GM19328 (cell line): ENCODE results near the gene APLP1.
A peak's percentile ranks its signal among the peaks of the same experiment; 100 is the strongest.
"Not testable (repeated sequence)": the region's sequence is repeated elsewhere in the genome, so short reads cannot be mapped to it uniquely, and the experiment has no call there.

Source experiments
- ATAC-seq: cut with Tn5 transposase; IDR thresholded peaks from one replicate; pipeline ENCODE4 v1.9.1; 2021; ENCODE audit warnings: mild to moderate bottlenecking, moderate library complexity; ENCODE audit not compliant: unreplicated experiment

Gene APLP1

DNA sequence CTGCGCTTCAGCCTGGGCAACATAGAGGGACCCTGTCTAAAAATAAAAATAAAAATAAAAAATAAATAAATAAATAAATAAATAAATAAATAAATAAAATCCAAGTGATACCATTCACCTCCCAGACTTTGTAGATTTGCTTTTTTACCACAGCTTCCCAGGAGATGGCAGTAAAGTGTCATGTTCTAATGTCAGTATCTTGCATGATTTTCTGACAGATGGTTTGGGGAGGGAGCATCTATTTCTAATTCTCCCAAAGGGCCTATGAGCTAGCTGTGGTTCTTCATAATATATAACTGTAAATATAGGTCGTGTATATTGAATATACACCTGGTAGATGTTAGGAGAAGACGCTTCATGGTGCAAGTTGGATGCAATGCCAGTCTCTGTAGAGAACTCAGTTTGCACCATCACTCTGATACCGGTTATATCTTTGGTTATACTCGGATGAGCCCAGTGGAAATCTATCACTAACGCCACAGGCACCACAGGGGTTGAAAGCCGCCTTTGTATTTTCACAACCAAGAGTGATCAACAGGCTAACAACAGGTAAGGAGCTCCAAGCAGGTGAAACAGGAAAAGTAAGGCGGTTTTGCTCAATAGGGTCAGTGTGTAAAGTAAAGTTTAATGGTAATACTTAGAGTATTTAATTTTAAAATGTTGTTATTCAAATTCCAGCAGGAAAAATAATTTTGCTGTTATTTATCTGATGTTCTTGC is 13.9 kb downstream of the APLP1 start:
- no peak for ATAC-seq

DNA sequence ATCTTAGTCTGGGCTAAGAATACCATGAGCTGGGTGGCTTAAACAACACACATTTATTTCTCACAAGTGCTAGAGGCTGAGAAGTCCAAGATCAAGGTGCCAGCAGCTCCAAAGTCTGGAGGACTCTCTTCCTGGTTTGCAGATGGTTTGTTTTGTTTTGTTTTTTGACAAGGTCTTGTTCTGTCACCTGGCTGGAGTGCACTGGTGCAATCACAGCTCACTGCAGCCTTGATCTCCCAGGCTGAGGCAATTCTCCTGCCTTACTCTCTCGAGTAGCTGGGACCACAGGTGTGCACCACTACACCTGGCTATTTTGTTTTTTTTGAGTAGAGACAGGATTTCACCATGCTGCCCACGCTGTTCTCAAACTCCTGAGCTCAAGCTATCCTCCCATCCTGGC is 15.5 kb downstream of the APLP1 start:
- ATAC-seq: no peak

- ATAC-seq: no peak
Observed at GRCh38 chr19:35885225-35885738, 16.9 kb downstream of the APLP1 start.

DNA sequence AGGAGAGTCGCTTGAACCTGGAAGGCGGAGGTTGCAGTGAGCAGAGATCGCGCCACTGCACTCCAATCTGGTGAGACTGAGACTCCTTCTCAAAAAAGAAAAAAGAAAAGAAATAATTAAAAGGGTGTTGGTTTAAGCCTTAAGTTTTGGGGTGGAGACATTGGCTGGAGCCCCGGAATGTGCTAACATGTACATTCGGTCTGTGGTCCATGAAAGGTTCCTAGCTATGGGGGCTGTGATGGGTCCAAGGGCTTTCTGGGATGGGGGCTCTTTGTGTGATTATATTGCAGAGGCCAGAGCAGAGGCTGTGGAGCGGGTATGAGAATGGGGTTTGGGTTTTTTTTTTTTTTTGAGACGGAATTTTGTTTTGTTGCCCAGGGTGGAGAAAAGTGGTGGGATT is 17.5 kb downstream of the APLP1 start:
- no peak for ATAC-seq

DNA sequence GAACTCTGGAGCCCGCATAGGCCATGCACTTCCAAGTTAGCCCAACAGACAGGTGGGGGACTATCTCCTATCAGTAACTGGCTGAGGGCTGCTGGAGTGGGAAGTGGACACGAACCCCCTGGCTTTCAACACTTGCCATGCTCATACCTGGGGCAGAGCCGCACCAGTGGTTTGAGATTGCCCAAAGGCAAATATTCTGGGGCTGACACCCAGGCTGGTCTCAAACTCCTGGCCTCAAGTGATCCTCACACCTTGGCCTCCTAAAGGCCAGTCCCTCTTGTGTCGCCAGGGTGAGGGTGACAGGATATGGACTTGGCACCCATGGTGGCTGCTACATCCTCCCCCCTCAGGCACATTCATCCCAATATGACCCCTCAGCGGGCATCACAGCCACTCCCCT is 18.8 kb downstream of the APLP1 start:
- no peak for ATAC-seq

DNA sequence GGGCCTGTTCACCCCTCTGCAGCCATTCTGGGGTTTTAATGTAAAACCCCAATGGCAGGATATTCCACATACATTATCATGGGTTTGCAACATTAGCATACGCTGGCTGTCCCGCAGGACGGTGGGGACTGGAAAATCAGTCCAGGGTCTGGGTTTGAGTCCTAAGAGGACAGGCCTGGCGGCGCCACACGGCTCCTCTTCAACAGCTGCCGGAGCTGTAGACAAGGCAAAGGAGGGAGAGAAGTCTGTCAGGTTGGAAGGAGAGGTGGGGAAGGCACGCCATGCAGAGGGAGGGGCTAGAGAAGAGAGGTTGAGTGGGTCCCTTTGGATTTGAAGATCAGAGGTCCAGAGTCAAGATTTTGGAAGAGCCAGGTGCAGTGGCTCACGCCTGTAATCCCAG is 20.0 kb downstream of the APLP1 start:
- ATAC-seq: no peak

DNA sequence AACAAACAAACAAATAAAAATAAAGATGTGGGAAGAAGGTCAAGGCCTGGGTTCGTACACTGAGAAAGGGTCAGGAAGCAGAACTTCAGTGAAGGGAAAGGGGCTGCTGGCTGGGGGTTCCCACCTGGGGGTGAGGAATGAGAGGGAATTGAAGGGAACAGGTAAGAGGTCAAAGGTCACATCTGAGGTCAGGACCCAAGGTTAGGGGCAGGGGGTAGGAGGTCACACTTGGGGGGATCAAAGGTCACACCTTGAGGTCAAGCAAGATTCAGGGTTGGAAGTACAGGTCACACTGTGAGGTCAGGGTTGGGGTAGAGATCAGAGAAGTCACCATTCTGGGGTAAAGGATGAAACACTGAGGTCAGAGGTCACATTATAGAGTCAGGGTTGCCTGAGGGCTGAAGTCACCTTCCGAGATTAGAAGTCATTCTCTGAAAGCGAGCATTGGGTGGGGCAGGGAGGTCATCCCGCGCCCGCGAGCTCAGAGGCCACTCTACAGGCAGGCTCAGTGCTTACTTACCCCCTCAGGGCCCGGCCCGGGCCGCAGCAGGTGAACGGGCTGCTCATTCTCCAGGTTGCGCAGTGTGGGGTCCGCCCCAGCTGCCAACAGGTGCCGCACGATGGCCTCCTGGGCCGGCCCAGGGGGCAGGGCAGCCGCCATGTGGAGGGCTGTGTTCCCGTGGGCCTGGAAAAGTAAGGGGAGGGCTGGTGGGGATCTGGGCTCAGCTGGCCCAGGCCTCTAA is 21.2 kb downstream of the APLP1 start:
- no peak for ATAC-seq

DNA sequence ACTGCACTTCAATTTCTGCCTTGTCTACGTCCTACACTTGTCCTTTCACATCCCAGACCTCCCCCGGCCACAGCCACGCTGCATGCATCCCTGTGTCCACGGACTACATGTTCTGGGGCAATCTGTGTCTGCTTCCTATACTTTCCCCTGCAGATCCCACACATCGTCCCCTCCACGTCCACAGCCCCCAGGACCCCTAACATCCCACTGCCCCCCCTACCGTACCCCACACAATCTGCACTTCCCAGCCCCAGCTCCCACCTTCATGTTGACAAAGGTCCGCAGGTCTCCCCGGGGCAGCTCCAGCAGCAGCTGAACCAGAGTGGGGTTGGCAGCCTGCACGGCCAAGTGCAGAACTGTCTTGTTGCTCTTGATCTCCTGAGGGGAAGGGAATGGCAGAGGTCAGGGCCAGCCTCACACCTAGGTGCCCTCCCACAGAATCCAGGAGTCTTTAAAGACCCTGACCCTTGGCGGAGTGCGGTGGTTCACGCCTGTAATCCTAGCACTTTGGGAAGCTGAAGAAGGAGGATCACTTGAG is 21.8 kb downstream of the APLP1 start:
- ATAC-seq: no peak

DNA sequence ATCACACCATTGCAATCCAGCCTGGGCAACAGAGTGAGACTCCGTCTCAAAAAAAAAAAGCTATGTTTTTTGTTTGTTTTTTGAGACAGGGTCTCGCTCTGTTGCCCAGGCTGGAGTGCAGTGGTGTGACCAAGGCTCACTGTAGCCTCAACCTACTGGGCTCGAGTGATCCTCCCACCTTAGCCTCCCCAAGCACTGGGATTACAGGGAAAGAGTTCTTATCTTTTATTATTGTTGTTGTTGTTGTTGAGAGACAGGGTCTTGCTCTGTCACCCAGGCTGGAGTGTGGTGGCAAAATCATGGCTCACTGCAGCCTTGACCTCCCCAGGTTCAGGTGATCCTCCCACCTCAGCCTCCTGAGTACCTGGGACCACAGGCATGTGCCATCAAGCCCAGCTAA is 23.4 kb downstream of the APLP1 start:
- not testable (repeated sequence) for ATAC-seq

GRCh38 chr19:35894342-35894741 is 26.0 kb downstream of the APLP1 start:
- no peak for ATAC-seq

- no peak for ATAC-seq
Observed at GRCh38 chr19:35895911-35896642, 27.7 kb downstream of the APLP1 start.

DNA sequence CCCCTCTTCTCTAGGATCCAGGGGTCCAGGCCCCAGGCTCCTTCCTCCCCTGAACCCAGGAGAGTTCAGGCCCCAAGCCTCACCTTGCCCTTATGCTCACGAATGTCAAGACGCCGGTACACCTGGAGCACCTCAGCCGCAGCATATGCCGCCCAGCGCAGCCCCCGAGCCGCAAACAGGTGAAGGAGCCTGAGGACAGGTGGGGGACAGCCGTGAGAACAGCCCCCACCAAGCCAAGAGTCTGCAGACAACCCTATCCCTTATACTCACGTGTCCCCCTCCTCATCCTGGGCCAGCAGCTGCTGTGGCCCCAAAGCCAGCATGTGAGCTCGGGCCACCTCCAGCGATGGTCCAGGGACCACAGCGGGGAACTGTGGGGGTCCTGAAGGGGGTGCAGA is 28.3 kb downstream of the APLP1 start:
- no peak for ATAC-seq

GRCh38 chr19:35897706-35898451 is 29.5 kb downstream of the APLP1 start:
- no peak for ATAC-seq

DNA sequence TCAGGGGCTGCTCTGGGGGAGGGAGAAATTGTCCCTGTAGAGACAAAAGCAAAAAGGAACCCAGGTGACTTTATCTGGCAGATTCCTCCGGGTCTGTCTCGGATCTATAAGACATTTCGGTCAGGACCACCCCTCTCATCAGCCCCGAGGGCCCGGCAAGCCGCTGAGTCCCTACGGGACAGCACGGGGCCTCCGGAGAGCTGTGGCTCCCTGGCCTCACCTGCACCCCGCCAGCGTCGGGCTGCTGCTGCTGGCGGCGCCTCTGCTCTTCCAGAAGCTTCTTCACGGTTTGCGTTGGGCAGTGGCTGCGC is 30.1 kb downstream of the APLP1 start:
- ATAC-seq: no peak

- ATAC-seq: peak; percentile 46
Observed at GRCh38 chr19:35899547-35900214, 31.3 kb downstream of the APLP1 start.

- ATAC-seq: no peak
Observed at GRCh38 chr19:35901055-35901644, 32.8 kb downstream of the APLP1 start.

- ATAC-seq: no peak
Observed at GRCh38 chr19:35901854-35902661, 33.7 kb downstream of the APLP1 start, which contains the start of gene HCST. Gene HCST (plus strand): TSS chr19:35902529. CDS start chr19:35902594, 65 bp downstream.

DNA sequence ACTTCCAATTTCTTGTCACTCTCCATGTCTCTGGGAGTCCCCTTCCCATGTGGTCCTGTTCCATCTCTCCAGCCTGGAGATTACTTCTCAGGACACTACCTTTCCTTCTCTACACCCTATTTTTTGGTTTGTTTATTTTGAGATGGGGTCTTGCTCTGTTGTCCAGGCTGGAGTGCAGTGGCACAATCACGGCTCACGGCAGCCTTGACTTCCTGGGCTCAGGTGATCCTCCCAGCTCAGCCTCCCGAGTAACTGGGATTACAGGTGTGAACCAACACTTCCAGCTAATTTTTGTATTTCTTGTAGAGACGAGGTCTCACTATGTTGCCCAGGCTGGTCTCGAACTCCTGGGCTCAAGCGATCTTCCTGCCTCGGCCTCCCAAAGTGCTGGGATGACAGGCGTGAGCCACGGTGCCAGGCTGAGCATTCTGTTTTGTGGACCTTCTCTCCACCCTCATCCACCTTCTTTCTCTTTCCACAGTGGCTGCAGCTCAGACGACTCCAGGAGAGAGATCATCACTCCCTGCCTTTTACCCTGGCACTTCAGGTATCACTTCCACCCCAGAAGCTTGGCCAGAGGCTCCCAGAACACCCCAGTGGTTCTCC is 34.6 kb downstream of the APLP1 start:
- no peak for ATAC-seq
